NT2/D1 (cell line): Measurements from ENCODE around the gene CROCC.
A peak's percentile ranks its signal among the peaks of the same experiment; 100 is the strongest.

Experiments
- DNase-seq: peaks from one replicate; pipeline ENCODE4 v3.0.0-alpha.2; 2011; ENCODE audit warnings: low read depth, low spot score
- H3K27me3 ChIP-seq: 2 replicates; pipeline ENCODE4 v1.6.0; 2011; ENCODE audit warnings: mild to moderate bottlenecking; ENCODE audit not compliant: insufficient read length, insufficient read depth
- H3K36me3 ChIP-seq: 2 replicates; pipeline ENCODE4 v1.6.1; 2011; ENCODE audit warnings: mild to moderate bottlenecking, low read length, mixed read lengths; ENCODE audit not compliant: insufficient read depth, insufficient read length
- H3K4me1 ChIP-seq: 2 replicates; pipeline ENCODE4 v1.5.1; 2011; ENCODE audit not compliant: insufficient read depth, insufficient read length
- H3K4me3 ChIP-seq: 2 replicates; pipeline ENCODE4 v1.5.1; 2011; ENCODE audit warnings: low read depth; ENCODE audit not compliant: insufficient read length
- H3K9ac ChIP-seq: 2 replicates; pipeline ENCODE4 v1.6.0; 2011; ENCODE audit warnings: low read depth; ENCODE audit not compliant: insufficient read length
- H3K9me3 ChIP-seq: 2 replicates; pipeline ENCODE4 v1.5.1; 2011; ENCODE audit warnings: mild to moderate bottlenecking, low read length; ENCODE audit not compliant: insufficient read depth
- SUZ12 ChIP-seq: IDR thresholded peaks from 2 replicates; pipeline ENCODE4 v1.6.1; 2011; ENCODE audit not compliant: insufficient read length, insufficient read depth; ENCODE audit errors: extremely low read depth
- YY1 ChIP-seq: IDR thresholded peaks from 2 replicates; pipeline ENCODE4 v1.6.1; 2011; ENCODE audit not compliant: insufficient read length, insufficient read depth
- ZNF274 ChIP-seq: IDR thresholded peaks from 2 replicates; pipeline ENCODE4 v1.6.1; 2011; ENCODE audit warnings: mild to moderate bottlenecking, low read depth, low read length

CROCC gene

GRCh38 chr1:16966282-16966681, 44.6 kb downstream of the CROCC start:
- Histone ChIP-seq H3K4me3 (no peak overlapping the region), H3K27me3 (no peaks in the 10 kb centered on the region), H3K9ac (no peak overlapping the region), H3K4me1 (peaks cover 8% of the 10 kb centered on the region), H3K9me3 (no peaks in the 10 kb centered on the region), H3K36me3 (peaks cover 34% of the 10 kb centered on the region)
- TF ChIP-seq YY1 (no peak), ZNF274 (no peak), SUZ12 (no peak)
- DNase-seq, result no peak

DNA sequence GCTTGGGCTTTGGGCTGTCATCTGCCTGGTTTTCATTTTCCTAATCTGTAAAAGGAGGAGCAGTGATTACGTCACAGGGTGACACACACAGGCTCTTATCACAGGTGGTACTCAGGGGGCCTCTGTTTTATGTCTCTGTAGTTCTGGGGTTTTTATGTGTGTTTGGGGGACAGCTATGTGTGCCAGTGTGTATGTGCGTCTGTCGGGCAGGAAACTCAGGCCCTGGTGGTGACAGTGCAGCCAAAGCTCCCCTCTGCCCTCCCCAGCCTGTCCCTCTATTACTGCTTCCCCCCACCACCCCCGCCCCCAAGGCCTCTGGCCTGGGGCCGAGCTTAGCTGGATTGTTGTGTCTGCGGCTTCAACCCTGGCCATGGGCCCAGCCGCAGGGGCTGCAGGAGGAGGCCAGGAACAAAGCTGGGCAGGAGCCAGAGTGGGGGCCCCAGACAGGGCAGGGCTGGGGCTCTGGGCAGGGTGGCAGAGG, 45.4 kb downstream of the CROCC start:
- no peak overlapping the region for H3K9ac ChIP-seq
- no peak for TF ChIP-seq SUZ12
- TF ChIP-seq ZNF274, result no peak
- no peak for TF ChIP-seq YY1
- peaks cover 42% of the 10 kb centered on the region for H3K36me3 ChIP-seq
- no peak overlapping the region for H3K4me3 ChIP-seq
- no peaks in the 10 kb centered on the region for H3K9me3 ChIP-seq
- no peak for DNase-seq
- H3K4me1 ChIP-seq, result peaks cover 8% of the 10 kb centered on the region
- no peaks in the 10 kb centered on the region for H3K27me3 ChIP-seq

GRCh38 chr1:16967962-16968361, 46.2 kb downstream of the CROCC start:
- H3K4me1 ChIP-seq, result peaks cover 8% of the 10 kb centered on the region
- no peaks in the 10 kb centered on the region for H3K27me3 ChIP-seq
- no peak overlapping the region for H3K4me3 ChIP-seq
- no peaks in the 10 kb centered on the region for H3K9me3 ChIP-seq
- peak overlapping the region; percentile 21 for H3K9ac ChIP-seq
- no peak for DNase-seq
- H3K36me3 ChIP-seq, result peaks cover 49% of the 10 kb centered on the region
- TF ChIP-seq ZNF274 (no peak), YY1 (no peak)

- H3K27me3 ChIP-seq, result no peaks in the 10 kb centered on the region
- no peak overlapping the region for H3K4me3 ChIP-seq
- no peak for DNase-seq
- no peaks in the 10 kb centered on the region for H3K9me3 ChIP-seq
- TF ChIP-seq SUZ12 (no peak), YY1 (no peak), ZNF274 (no peak)
- no peak overlapping the region for H3K9ac ChIP-seq
- H3K4me1 ChIP-seq, result peaks cover 8% of the 10 kb centered on the region
- H3K36me3 ChIP-seq, result peaks cover 53% of the 10 kb centered on the region
Measured at GRCh38 chr1:16968372-16968771, 46.6 kb downstream of the CROCC start.

DNA sequence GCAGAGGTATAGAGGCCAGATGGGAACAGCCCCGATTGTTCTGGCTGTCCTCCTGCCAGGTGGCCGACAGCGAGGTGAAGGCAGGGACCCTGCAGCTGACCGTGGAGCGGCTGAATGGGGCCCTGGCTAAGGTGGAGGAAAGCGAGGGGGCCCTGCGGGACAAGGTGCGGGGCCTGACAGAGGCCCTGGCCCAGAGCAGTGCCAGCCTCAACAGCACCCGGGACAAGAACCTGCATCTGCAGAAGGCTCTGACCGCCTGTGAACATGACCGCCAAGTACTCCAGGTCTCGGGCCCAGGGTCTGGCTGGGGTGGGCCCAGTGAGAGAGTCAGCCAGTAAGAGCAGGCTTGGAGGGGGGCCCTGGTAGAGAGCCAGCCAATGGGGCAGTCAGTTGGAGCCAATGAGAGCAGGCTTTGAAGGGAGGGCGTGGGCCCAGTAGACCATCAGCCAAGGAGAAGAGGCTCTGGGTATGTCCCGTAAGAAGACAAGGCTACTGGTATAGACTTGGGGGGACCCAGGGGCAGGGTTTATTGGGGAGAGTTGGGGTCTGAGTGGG, 47.4 kb downstream of the CROCC start:
- no peak for TF ChIP-seq SUZ12
- TF ChIP-seq YY1, result no peak
- Histone ChIP-seq H3K9me3 (no peaks in the 10 kb centered on the region), H3K36me3 (peaks cover 55% of the 10 kb centered on the region)

GRCh38 chr1:16969651-16970050, 47.9 kb downstream of the CROCC start:
- no peak for TF ChIP-seq YY1
- TF ChIP-seq SUZ12, result no peak
- no peak for TF ChIP-seq ZNF274
- Histone ChIP-seq H3K9me3 (no peaks in the 10 kb centered on the region), H3K36me3 (peaks cover 55% of the 10 kb centered on the region), H3K27me3 (no peaks in the 10 kb centered on the region), H3K9ac (no peak overlapping the region), H3K4me3 (no peak overlapping the region), H3K4me1 (peaks cover 8% of the 10 kb centered on the region)
- no peak for DNase-seq

More for the DNA sequence above, 47.4 kb downstream of the CROCC start:
- H3K4me1 ChIP-seq, result peaks cover 8% of the 10 kb centered on the region
- no peak for DNase-seq
- no peak overlapping the region for H3K4me3 ChIP-seq
- no peak overlapping the region for H3K9ac ChIP-seq
- H3K27me3 ChIP-seq, result no peaks in the 10 kb centered on the region

- peaks cover 58% of the 10 kb centered on the region for H3K36me3 ChIP-seq
- no peaks in the 10 kb centered on the region for H3K27me3 ChIP-seq
- no peak overlapping the region for H3K9ac ChIP-seq
- H3K4me3 ChIP-seq, result no peak overlapping the region
- TF ChIP-seq YY1 (no peak), ZNF274 (no peak), SUZ12 (no peak)
- no peaks in the 10 kb centered on the region for H3K9me3 ChIP-seq
- DNase-seq, result no peak
- peaks cover 8% of the 10 kb centered on the region for H3K4me1 ChIP-seq
Measured at GRCh38 chr1:16970132-16970910, 48.6 kb downstream of the CROCC start.
